Heart left ventricle (tissue), 13 donors: ENCODE measurements around the gene PACS2.

ENCODE experiments used
- POLR2A ChIP-seq, 2 donors: fragments of 450-650 bp; IDR thresholded peaks; one replicate each; pipeline ENCODE4 v1.6.1; 2017; ENCODE audit warnings: antibody characterized with exemption in 2 of 2, mild to moderate bottlenecking in 2 of 2, moderate library complexity in 2 of 2
- TF ChIP-seq, protein P1 (sequence below), 12 donors: fragments of 200-600 bp; sonication (generic) in 4 of 12; IDR thresholded peaks; one replicate each; pipeline versions ENCODE4 v1.5.0 to v1.8.0; 2018 to 2022; ENCODE audit warnings: antibody characterized with exemption in 12 of 12, mild to moderate bottlenecking in 5 of 12
- donor health status: ischemic (EF 13 %, LVEDD 7.1; RV severe dilation, severe dysfunction).
- donor health status: DM: no; HTN: yes; CAD: no.
- donor health status: DM: no; HTN: no; CAD: no.
- donor health status: ischemic (EF 25% LVEDD 6.9; RV normal size, moderate dysfunction).
- donor health status: ischemic (EF 25% LVEDD 5.7; RV mildly dilated, moderate dysfunction).
- donor health status: ischemic (EF 35%, LVEDD 5.7; RV mildly dilated, moderate dysfunction).
- donor health status: nonischemic (EF 11% LVEDD 7.7; RV severe dilation, severe dysfunction).
- donor health status: DM: yes; HTN: yes; CAD: no.
- donor health status: PGD.
- donor health status: ischemic (EF 29% LVEDD 5.4; RV normal size, mild dysfunction).
- donor health status: nonischemic (EF 23%, LVEDD 6.1; RV moderate dilation, normal function).

DNA sequence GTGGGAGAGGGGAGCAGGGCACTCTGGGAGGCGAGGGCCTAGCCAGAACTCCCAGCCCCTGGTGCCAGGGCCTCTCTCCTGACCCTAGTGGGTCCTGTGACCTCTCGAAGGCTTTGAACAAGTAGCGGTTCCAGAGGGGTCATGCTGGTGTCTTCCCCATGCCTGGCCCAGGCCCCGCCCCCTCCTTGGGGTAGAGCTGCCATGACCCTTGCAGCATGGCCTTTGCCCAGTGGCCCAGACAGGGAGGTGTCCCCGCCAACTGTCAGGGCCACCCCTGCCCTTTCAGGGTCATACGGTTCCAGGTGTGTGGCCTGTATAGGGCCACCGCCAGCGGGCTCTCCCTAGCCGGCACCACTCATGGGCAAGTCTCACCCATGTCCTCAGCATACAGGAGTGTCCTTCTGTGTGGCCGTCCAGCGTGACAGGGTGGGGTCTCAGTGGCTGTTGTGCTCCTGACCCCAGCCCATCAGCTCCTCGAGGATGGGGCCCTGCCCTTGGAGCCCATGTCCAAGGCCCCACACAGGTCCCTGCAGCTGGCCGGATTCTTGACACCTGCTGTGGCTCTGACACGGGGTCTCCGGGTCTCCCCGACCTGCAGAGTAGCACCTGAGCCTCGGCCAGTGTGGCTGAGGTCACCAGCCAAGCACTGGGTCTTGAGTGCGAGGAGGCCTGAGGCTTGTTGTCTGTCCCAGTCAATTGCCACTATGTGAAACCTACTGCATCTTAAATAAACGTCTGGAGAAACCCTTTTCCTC, 34.6 kb downstream of the PACS2 start:
- TF ChIP-seq, protein P1, sequence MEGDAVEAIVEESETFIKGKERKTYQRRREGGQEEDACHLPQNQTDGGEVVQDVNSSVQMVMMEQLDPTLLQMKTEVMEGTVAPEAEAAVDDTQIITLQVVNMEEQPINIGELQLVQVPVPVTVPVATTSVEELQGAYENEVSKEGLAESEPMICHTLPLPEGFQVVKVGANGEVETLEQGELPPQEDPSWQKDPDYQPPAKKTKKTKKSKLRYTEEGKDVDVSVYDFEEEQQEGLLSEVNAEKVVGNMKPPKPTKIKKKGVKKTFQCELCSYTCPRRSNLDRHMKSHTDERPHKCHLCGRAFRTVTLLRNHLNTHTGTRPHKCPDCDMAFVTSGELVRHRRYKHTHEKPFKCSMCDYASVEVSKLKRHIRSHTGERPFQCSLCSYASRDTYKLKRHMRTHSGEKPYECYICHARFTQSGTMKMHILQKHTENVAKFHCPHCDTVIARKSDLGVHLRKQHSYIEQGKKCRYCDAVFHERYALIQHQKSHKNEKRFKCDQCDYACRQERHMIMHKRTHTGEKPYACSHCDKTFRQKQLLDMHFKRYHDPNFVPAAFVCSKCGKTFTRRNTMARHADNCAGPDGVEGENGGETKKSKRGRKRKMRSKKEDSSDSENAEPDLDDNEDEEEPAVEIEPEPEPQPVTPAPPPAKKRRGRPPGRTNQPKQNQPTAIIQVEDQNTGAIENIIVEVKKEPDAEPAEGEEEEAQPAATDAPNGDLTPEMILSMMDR (IDR thresholded peaks at IDR 0.05), result no peak
- TF ChIP-seq POLR2A (IDR thresholded peaks at IDR 0.05), result no peak
